ENCODE measurements around the gene MYPN.

DNA sequence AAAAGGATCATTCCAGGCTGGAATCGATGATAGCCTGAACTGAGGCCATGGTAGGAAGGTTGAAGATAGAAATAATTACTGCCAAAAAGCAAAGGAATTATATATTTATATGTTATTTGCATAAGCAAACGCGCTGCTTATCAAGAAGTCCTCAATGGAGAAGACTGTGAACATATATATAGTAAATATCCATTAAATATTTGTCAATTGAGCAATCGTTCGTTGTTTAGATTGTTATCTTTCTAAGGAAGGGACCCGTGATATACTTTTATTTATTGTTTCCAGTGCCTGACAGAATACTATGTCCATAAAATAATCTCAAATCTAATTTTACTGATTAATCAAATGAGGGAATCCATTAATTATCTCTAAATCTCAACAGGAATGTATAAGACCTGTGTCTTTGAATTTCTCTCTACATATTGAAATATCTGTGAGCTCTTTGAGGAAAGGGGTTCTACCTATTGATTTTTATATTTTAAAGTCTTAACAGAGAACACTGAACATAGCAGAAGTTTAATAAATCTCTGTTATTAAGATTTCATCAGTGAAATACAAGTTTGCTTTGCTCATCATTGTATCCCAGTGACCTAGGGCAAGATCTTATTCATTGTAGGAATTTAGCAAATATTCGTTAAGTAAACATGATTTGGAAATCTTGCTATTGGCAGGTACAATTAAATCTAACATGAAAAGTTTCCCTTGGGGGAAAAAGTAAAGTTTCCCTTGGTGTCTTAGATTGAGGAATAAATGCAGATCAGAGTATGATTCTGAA lies 22.2 kb upstream of the MYPN start:
- TF ChIP-seq, protein P1, sequence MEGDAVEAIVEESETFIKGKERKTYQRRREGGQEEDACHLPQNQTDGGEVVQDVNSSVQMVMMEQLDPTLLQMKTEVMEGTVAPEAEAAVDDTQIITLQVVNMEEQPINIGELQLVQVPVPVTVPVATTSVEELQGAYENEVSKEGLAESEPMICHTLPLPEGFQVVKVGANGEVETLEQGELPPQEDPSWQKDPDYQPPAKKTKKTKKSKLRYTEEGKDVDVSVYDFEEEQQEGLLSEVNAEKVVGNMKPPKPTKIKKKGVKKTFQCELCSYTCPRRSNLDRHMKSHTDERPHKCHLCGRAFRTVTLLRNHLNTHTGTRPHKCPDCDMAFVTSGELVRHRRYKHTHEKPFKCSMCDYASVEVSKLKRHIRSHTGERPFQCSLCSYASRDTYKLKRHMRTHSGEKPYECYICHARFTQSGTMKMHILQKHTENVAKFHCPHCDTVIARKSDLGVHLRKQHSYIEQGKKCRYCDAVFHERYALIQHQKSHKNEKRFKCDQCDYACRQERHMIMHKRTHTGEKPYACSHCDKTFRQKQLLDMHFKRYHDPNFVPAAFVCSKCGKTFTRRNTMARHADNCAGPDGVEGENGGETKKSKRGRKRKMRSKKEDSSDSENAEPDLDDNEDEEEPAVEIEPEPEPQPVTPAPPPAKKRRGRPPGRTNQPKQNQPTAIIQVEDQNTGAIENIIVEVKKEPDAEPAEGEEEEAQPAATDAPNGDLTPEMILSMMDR (IDR thresholded peaks at IDR 0.05): no peak
- TF ChIP-seq EP300 (IDR thresholded peaks at IDR 0.05) (no peak), POLR2AphosphoS5 (IDR thresholded peaks at IDR 0.05) (no peak)

Data from suprapubic skin (tissue), 4 donors.